NK-92 (cell line): ENCODE results near the gene DNAJC12.
"Not testable (repeated sequence)": the region's sequence is repeated elsewhere in the genome, so short reads cannot be mapped to it uniquely, and the experiment has no call there.

ENCODE experiments used
- DNase-seq: peaks from one replicate; lab custom pipeline; 2025; ENCODE audit not compliant: unreplicated experiment; lab: John Stamatoyannopoulos, UW

The DNAJC12 gene

DNA sequence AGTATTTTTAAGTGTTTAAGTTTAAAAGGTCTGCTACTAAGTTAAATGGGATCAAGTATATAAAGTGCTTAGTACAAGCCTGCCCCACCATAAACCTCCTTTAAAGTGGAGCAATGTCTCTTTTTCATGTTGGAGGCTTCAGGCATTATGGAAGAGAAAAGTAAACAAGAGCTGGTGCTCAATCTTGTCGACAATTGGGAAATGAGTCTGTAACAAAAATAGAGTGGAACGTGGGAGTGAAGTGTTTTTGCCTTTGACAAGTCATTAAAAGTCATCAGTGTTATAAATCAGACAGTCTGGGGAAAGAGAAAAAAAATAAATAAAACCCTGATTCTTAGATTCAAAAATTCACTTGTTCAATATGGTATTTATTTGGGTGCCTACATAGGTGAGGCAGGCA is 44.7 kb downstream of the DNAJC12 start:
- no peak for DNase-seq

DNA sequence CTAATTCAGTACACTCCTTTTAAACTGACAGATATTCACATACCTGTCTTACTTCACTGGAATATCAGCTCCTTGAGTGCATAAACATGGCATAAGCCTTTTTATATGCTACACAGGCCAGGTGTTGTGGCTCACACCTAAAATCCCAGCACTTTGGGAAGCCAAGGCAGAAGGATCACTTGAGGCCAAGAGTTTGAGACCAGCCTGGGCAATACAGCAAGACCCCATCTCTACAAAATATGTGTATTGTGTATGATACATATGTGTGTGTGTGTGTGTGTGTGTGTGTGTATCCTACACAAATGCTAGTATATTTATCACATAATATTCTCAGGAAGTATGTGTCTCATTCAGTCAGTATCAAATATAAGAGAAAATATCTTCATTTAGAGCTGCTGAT is 45.3 kb downstream of the DNAJC12 start:
- no peak for DNase-seq

DNA sequence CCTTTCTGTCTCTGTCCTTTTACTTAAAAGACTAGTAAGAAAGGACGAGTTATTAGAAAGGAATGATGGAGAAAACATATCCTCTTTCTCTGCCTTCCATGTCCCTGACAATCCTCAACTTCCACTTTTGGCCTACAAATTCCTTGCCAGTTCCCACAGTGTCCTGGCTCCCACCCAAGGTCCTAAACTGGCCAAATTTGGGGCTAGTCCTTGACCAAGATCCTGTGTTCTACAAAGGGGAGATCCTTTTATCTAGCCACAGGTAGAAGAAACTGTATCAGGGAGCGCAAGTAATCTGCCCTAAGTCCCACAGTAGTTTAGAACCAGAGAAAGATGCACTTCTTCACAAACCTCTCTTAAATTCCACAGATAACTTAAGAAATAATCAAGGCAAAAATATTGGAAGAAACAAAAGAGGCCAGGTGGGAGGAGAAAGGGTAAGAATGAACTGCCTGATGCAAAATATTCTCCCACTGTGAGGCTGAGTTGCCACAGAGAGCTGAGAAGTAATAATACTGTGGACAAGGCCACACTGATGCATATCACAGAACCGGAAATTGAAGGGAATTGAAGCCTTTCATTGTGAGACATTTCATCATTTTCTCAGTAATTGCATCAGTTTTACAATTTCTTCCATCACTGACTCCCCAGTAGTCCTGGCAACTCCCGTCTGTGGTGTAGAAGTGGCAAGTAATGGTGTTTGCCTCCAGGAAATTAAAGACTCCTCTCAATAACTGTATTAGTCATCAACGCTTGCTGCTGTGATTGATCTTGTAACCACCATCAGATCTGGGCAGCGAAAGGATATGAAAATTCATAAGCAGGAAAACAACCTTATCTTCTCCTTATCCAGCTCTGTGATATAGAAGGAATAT is 47.2 kb downstream of the DNAJC12 start:
- DNase-seq = no peak

DNA sequence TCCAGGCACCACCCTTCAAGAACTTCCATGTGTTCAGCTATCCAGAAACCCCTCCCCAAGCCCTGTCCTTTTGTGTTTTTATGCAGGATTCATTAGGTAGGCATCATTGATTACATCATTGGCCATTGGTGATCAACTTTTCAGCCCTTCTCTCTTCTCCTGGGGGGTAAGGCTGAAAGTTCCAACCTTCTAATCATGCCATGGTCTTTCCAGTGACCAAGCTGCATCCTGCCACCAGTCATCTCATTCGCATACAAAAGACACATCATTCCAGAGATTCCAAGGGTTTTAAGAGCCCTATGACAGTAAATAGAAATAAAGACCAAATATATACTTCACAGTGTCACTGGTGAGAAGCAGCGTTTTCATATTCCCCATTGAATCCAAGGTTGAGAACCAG is 48.2 kb downstream of the DNAJC12 start:
- no peak for DNase-seq

DNA sequence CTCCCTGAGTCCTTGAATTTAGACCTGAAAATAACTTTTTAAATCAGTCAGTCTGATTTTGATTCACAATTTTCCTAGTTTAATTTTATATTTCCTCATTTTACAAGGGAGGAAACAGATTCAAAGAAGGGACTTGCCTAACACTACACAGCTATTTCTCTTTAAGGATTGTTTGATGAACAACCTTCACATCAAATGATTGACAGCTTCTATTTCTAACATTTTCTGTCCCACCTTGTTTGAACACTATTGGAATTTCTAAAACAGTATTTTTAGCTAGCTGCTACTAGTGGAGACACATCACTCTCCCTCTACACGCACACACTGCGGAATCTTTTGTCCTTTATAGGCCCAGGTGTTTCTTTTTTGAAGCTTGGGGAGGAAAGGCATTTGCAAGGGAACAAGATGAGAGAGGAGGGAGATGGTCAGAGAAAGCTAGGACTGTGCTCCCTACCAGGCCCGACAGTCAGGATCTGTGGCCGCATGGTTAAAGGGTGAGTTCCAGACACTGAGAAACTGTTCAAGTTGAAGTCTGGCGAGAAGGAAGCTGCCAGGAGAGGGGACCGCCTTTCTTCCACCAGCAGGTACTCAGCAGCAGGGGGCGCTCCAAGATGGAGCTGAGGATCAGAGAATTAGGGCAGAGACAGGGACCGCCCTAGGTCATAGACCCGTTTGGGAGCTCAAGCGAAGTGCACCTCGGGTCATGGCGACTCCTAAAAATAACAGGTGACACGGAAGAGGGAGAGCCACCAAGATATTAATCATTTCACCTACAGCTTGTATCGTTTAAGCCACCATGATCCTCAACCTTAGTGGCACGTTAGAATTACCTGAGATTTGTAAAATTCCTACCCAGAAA is 49.7 kb downstream of the DNAJC12 start:
- no peak for DNase-seq

DNA sequence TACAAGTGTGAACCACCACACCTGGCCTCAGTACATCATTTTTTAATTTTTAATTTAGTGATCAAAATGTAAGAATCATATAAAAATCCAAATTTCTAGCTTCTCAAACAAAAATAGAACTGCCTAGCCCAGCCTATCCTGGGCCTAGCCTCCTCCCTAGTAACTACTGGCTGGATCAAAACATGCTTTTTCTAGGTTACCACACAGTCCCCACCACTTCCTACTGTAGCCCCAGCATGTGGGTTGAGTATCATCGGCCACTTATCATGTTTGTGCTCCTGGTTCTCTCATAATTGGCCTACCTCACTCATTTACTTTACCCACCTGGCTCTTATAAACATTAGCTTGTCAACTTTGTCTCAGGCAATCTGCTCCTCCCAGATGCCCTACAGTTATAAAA is 52.9 kb downstream of the DNAJC12 start:
- no peak for DNase-seq

DNA sequence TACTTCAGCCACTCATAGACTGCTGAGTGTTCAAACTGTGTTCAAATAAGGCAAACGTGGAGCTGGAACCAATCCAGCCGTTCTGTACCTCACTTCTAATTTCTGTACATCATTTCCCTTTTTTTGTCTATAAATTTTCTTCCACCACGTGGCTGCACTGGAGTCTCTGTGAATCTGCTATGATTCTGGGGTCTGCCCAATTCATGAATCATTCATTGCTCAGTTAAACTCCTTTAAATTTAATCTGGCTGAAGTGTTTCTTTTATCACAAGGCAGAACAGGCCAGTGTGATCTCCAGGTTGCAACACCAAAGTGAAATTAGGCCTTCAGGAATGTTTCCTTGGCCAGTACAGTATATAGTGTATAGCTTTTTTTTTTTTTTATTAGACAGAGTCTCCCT is 53.5 kb downstream of the DNAJC12 start:
- no peak for DNase-seq

DNA sequence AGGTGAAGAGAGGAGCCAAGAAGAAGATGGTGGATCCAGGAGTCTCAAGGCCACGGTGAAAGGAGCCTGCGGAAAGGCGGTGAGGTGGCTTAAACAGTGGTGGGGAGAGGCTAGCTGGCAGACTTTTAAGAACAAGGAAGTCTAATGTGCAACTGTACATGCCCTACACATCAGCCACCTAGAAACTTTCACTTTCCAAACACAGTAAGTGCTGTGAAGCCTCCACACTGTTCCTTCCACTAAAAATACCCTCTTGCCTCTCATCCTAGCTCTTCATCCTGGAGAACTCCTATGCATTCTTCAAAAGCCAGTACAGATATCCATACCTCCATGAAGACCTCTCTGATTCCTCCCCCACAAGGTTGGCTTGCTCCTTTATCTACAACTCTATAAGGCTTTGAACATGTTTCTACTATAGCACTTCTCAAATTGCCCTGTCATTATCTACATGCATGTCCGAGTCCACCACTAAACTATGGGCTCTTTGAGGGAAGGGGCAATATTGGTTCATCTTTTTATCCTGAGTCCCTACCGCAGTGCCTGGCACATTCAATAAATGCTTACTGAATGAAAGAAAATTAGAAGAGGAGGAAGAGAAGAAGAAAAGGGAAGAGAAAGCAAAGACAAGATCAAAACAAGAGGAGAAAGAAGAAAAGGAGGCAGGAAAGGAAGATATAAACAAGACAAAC is 54.2 kb downstream of the DNAJC12 start:
- DNase-seq = no peak

DNA sequence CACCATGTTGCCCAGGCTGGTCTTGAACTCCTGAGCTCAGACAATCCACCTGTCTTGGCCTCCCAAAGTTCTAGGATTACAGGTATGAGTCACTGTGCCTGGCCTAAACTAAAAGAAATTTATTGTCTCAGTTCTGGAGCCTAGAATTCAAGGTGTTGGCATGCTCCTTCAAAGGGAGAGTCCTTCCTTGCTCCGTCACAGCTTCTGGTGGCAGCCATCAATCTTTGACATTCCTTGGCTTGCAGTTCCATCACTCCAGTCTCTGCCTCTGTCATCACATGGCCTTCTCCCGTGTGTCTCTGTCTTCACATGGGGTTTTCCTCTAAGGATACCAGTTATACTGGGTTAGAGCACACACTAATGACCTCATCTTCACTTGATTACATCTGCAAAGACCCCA is 55.5 kb downstream of the DNAJC12 start:
- DNase-seq = no peak

DNA sequence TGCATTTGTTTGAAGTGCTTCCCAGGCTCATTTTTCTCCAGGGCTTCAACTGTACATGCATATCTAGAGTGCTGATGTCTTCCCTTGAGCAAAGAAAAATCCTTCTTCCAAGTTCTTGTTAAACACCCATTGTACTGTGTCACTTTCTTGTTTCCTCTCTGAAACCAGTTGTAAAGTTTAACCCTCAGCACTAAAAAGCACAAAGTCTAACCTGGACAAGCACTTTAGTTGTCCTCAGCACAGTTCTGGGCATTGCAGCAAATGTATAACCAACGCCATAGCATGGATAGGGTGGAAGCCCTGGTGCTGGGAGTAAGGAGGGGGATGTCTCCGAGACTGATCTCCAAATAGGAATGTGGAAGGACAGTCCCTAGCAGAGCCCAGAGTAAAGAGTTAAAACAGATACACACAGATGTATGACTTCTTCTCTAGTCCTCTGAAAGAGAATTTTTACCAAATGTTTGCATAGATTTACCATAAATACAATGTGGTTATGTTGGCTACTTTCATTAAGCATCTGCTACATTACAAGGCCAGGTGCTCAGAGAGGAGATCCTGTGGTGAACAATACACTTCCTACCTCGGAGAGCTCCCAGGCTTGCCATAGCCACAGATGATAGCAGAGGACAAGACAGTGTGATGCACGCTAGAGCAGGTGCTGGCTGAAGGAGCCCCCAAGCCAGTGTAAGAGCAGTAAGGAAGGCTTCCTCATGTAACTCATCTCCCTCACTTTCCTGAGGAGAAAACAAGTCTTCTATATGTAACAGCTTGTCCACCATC is 57.0 kb downstream of the DNAJC12 start:
- no peak for DNase-seq

DNA sequence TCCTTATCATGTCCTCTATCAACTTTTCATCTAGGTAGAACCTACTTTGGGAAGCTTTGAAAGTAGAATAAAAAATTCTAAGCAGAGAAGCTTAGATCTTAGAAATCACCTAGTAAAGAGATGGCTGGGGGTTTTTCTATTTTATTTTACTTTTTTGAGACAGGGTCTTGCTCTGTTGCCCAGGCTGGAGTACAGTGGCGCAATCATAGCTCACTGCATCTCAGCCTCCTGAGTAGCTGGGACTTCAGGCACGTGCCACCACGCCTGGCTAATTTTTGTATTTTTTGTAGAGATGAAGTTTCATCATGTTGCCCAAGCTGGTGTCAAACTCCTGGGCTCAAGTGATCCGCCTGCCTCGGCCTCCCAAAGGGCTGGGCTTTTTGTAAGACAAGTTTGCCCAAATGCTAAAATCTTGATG is 57.8 kb downstream of the DNAJC12 start:
- DNase-seq = not testable (repeated sequence)

DNA sequence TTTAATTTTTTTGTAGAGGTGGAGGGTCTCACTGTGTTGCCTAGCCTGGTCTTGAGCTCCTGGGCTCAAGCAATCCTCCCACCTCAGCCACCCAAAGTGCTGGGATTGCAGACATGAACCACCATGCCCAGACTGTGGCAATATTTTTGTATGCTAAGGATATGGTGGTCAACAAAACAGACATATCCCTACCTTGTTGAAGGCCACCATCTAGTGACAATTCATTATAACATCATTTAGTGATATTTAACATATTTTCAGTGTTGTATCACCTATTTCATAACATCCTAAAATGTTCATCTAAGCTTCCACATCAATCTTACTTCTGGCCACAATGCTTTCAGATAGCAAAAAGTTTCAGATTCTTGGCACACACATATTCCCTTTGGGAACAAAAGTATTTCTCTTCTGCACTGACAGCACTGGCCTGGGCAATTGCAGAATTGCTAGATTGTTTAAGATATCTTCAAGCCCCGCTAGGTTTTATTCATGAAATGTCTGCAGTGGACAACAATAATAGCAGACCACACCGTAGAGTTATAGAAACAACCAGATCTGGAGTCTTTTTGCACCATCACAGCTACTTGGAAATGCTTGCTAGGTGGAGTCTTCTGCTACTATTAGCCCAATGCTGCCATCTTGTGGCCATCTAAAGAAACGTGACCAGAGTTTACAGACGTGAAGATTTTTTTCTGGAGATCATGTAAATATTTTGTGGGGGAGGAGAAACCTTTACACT is 58.4 kb downstream of the DNAJC12 start:
- no peak for DNase-seq

DNA sequence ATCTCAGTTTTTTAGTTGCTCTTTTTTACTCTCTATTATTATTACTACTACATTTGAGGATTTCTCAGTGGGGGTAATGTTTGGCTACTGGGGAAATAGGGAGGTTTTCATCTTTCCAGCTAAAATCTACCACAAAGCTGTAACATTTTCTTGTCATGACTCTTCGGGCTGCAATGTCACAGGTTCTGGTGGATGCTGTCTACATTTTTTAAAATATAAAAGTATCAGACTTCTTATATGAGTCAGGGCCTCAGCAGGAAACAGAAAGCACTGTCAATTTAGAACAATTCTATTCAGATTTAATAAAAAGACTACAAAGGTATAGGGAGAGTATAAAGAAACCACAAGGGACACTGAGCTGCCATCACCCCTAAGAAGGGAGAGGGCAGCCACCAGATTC is 61.6 kb downstream of the DNAJC12 start:
- DNase-seq = no peak

DNA sequence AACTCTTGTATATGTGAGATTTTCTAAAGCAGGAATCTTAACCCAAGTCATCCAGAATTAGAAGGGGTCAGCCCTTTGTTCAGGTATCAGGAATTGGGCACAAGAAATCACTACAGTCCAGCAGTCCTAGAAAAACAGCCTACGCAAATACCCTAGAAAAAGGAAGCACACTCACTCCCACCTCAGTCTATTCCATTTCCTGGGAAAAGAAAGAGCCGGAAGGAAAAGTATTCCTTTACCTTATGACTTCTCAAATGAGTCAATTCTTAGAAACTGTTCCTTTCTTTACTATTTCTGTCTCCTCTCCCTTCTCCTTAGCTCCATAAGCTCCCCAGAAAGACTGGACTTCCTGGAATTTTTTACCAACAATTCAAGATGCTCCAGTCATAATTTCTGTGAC is 62.7 kb downstream of the DNAJC12 start:
- no peak for DNase-seq

DNA sequence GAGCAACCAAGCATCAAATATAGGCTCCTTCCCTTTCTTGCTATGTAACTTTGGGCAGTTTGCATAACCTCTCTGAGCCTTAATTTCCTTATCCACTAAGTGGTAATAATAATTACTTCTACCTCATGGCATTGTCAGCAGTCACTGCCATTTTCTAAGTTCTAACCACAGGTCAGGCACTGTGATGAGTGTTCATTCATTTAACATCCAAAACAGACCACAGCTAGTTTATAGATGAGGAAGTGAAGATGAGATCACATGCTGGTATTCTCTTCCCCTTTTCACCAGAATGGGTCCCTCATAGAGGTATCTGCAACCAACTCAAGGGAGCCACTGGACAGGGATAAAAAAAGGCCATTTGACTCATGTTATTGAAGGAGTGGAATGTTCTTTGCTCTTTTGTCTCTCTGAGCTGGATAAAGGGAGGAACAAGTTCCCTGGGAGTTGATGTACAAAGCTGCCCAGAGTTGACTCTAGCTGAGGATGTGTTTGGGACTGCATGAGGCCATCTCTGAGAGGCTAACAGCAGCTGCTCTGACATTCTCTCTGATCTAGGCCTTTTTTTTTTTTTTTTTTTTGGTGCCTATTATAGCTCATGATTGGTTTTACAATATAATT is 65.0 kb downstream of the DNAJC12 start:
- no peak for DNase-seq

DNA sequence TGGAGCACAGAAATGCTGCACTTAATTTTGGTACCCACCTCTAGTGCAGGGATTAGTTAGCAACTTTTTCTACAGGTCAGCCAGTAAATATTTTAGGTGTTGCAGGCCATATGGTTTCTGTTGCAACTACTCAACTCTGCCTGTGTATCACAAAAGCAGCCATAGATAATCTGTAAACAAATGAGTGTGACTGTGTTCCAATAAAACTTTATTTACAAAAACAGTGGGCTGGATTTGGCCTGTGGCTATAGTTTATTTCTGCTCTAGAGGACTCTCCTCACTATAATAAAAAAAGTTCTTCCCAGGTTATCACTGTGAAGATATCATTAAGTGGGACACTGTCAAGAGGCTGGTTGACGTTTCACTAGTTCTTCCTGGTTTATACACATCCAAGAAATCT is 65.8 kb downstream of the DNAJC12 start:
- no peak for DNase-seq

DNA sequence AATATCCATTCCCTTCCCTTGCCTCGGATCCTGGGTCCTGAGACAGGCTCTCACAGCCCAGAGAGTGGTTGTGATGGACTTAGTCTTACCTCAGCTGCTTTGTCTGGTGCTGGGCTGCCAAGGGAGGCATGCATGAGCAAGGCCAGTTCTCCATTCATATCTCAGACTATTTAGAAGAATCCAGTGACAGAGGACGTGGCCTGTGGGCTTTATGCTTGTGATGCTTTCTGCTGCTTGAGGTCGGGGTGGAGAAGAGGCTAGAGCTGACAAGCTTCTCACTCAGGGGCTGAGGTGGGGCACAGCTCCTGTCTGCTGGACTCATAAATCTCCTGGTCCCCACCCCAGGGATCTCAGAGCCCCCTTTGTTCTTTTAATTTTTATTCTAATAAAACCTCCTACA is 66.8 kb downstream of the DNAJC12 start:
- DNase-seq = no peak

DNA sequence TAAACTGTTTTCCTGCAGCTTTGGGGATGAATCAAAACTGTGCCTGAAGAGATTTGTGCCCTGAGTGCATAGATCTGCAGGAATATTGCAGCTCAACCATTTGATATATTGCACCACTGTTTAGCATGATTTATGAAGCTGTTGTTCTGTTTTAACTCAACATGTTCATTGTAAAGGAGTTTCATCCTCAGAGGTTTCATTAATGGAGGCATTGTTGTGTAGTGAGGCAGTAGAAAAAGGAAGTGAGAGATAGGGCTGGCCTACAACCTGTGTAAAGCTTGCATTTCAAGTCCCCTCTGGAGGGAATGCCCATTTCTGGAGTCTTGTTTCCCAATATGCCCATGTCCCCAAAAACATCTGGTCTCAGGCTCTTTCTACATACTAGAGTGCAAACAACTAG is 67.5 kb downstream of the DNAJC12 start:
- DNase-seq = no peak

DNA sequence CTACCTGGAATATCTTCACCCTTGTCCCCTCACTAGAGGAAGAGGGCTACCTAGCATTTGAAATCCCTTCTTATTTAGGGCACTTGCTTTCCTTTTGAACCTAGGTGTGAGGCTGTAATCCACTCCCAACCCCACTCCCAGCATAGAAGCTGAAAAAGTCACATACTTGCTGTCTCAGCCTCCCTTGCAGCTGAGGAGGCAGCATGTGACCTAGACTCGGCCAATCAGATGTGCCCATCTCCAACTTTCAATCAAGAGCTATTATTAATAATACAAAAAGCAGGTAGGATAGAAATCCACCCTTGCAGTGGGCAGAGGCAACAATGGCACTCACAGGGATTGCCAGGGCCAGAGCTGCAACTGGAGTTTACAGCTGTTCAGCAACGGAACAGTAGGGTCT is 70.7 kb downstream of the DNAJC12 start:
- DNase-seq = no peak
